Liver (tissue), 3 donors: Measurements from ENCODE around the gene BNC2.

Source experiments
- EGR1 ChIP-seq, 2 donors: IDR thresholded peaks; 2 replicates each; pipeline ENCODE4 v1.6.1; 2016 to 2018; ENCODE audit warnings: antibody characterized with exemption in 2 of 2, low read depth in 2 of 2
- FOXA1 ChIP-seq: IDR thresholded peaks from 2 replicates; pipeline ENCODE4 v1.6.1; 2016; ENCODE audit warnings: antibody characterized with exemption
- JUND ChIP-seq, 2 donors: IDR thresholded peaks; 2 replicates each; pipeline ENCODE4 v1.6.1; 2016; ENCODE audit warnings: antibody characterized with exemption in 2 of 2
- RAD21 ChIP-seq, 2 donors: IDR thresholded peaks; 2 replicates each; pipeline ENCODE4 v1.6.1; 2016; ENCODE audit warnings: antibody characterized with exemption in 2 of 2, mild to moderate bottlenecking in 2 of 2
- REST ChIP-seq: IDR thresholded peaks from 2 replicates; pipeline ENCODE4 v1.6.1; 2016; ENCODE audit warnings: antibody characterized with exemption, mild to moderate bottlenecking
- RXRA ChIP-seq, 2 donors: IDR thresholded peaks; 2 replicates each; pipeline ENCODE4 v1.6.1; 2017 to 2018; ENCODE audit warnings: antibody characterized with exemption in 2 of 2, mild to moderate bottlenecking in 1 of 2
- SP1 ChIP-seq: IDR thresholded peaks from 2 replicates; pipeline ENCODE4 v1.6.1; 2018; ENCODE audit warnings: antibody characterized with exemption, mild to moderate bottlenecking
- TAF1 ChIP-seq: conservative IDR thresholded peaks from 2 replicates; pipeline ENCODE4 v1.6.1; 2016; ENCODE audit warnings: antibody characterized with exemption, mild to moderate bottlenecking
- YY1 ChIP-seq: IDR thresholded peaks from 2 replicates; pipeline ENCODE4 v1.6.1; 2016; ENCODE audit warnings: antibody characterized with exemption, mild to moderate bottlenecking
- ZBTB33 ChIP-seq: IDR thresholded peaks from 2 replicates; pipeline ENCODE4 v1.6.1; 2016; ENCODE audit warnings: antibody characterized with exemption
- TF ChIP-seq, protein P1 (sequence below): fragments of 150-350 bp; IDR thresholded peaks from 2 replicates; pipeline ENCODE4 v1.5.1; 2017; ENCODE audit warnings: improper control_type of control experiment, low read depth, low read length; ENCODE audit not compliant: missing input control
- TF ChIP-seq, protein P2 (sequence below): IDR thresholded peaks from 2 replicates; pipeline ENCODE4 v1.6.1; 2016; ENCODE audit warnings: antibody characterized with exemption
- donor health status: healthy.
- donor health status: healthy.

DNA sequence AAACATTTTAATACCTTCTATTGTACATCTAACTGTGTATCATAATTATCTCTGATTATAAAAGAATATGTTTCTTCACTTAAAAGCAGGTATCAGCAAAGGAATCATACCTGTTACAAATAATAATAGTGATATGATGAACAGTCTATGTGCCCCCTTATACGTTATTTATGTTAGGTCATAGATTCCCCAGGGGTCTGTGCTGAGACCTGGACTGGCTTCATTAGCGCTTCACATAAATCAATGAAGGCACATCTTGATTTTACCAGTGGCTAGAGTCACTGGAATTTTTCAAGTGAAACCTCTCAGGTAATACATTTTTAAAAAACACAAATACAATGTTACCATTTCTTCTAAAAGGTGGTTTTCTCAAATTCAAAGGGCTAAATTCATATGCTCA, 275.2 kb downstream of the BNC2 start:
- TF ChIP-seq, protein P1, sequence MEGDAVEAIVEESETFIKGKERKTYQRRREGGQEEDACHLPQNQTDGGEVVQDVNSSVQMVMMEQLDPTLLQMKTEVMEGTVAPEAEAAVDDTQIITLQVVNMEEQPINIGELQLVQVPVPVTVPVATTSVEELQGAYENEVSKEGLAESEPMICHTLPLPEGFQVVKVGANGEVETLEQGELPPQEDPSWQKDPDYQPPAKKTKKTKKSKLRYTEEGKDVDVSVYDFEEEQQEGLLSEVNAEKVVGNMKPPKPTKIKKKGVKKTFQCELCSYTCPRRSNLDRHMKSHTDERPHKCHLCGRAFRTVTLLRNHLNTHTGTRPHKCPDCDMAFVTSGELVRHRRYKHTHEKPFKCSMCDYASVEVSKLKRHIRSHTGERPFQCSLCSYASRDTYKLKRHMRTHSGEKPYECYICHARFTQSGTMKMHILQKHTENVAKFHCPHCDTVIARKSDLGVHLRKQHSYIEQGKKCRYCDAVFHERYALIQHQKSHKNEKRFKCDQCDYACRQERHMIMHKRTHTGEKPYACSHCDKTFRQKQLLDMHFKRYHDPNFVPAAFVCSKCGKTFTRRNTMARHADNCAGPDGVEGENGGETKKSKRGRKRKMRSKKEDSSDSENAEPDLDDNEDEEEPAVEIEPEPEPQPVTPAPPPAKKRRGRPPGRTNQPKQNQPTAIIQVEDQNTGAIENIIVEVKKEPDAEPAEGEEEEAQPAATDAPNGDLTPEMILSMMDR = no peak
- TF ChIP-seq EGR1 (IDR thresholded peaks at IDR 0.05; ENCODE audit: low read depth in 2 of 2) (no peak), TAF1 (no peak), RAD21 (IDR thresholded peaks at IDR 0.05) (no peak), JUND (IDR thresholded peaks at IDR 0.05) (no peak), YY1 (no peak), ZBTB33 (no peak), SP1 (no peak), RXRA (IDR thresholded peaks at IDR 0.05) (no peak), REST (no peak), FOXA1 (no peak)
- TF ChIP-seq, protein P2, sequence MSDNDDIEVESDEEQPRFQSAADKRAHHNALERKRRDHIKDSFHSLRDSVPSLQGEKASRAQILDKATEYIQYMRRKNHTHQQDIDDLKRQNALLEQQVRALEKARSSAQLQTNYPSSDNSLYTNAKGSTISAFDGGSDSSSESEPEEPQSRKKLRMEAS = no peak
